Heart left ventricle (tissue), 16 donors: ENCODE data around the gene THAP3. TPM values are rescaled to one million over a fixed set of nuclear protein-coding genes. Genes with fewer than 3 reads are reported as not detected.

Experiments
- ATAC-seq, 4 donors: fragments of 200-7000 bp; cut with Tn5 transposase; one replicate each; pipeline ENCODE4 v1.9.1; 2020 to 2022; ENCODE audit warnings: moderate library complexity in 4 of 4, mild to moderate bottlenecking in 3 of 4, moderate number of reproducible peaks in 1 of 4
- DNase-seq, 5 donors: peaks; one replicate each; pipeline ENCODE4 v3.0.0-alpha.2; 2020
- H3K27ac ChIP-seq, 12 donors: fragments of 200-600 bp; sonication (generic) in 4 of 12; one replicate each; pipeline versions ENCODE4 v1.5.0 to v1.8.0; 2016 to 2022; ENCODE audit warnings: mild to moderate bottlenecking in 2 of 12
- H3K27me3 ChIP-seq, 9 donors: fragments of 200-600 bp; sonication (generic) in 2 of 9; one replicate each; pipeline versions ENCODE4 v1.5.1 to v1.8.0; 2016 to 2022; ENCODE audit warnings: mild to moderate bottlenecking in 3 of 9
- H3K36me3 ChIP-seq, 9 donors: fragments of 200-600 bp; sonication (generic) in 2 of 9; one replicate each; pipeline versions ENCODE4 v1.5.0 to v1.8.0; 2018 to 2022; ENCODE audit warnings: mild to moderate bottlenecking in 2 of 9
- H3K4me1 ChIP-seq, 12 donors: fragments of 200-600 bp; sonication (generic) in 4 of 12; one replicate each; pipeline versions ENCODE4 v1.5.0 to v1.8.0; 2016 to 2022; ENCODE audit warnings: mild to moderate bottlenecking in 3 of 12
- H3K4me3 ChIP-seq, 12 donors: fragments of 200-600 bp; sonication (generic) in 4 of 12; one replicate each; pipeline versions ENCODE4 v1.5.0 to v1.8.0; 2017 to 2022; ENCODE audit warnings: mild to moderate bottlenecking in 9 of 12, moderate library complexity in 4 of 12
- H3K9me3 ChIP-seq, 12 donors: fragments of 200-600 bp; sonication (generic) in 4 of 12; one replicate each; pipeline versions ENCODE4 v1.5.0 to v1.8.0; 2016 to 2022; ENCODE audit warnings: mild to moderate bottlenecking in 1 of 12
- CTCF ChIP-seq, 12 donors: fragments of 200-600 bp; sonication (generic) in 4 of 12; IDR thresholded peaks; one replicate each; pipeline versions ENCODE4 v1.5.0 to v1.8.0; 2018 to 2022; ENCODE audit warnings: antibody characterized with exemption in 12 of 12, mild to moderate bottlenecking in 5 of 12
- POLR2A ChIP-seq, 2 donors: fragments of 450-650 bp; IDR thresholded peaks; one replicate each; pipeline ENCODE4 v1.6.1; 2017; ENCODE audit warnings: antibody characterized with exemption in 2 of 2, mild to moderate bottlenecking in 2 of 2, moderate library complexity in 2 of 2
- WGBS, 4 donors: extraction: QIAGEN DNeasy Blood & Tissue Kit in 2 of 4; methylation state at CpG; one replicate each; pipeline versions ENCODE4 v1.1.5 to v1.1.7; 2013 to 2018; 5-methylcytosine and 5-hydroxymethylcytosine counted together
- intact Hi-C, 10 donors: fragments of 100-400 bp; cut with DNase I; formaldehyde crosslinking; loops; one replicate each; pipeline versions ENCODE4 v1.11.1 to v1.14.2; 2022
- polyA plus RNA-seq, 2 donors: library from polyadenylated mRNA; stranded (reverse); fragments of 200-250 nt; gene quantifications; one replicate each; pipeline ENCODE4 v1.2.3, GENCODE V29; 2013
- total RNA-seq, 9 donors: library from RNA; depleted of rRNA in 2 of 9; stranded (reverse); fragments of >200 nt in 2 of 9; fragmentation: NEBNext Ultra II Directional in 3 of 9; extraction: Animal tissue kit (Norgen Biotek cat#: 25700) in 3 of 9; gene quantifications; one replicate each; pipeline versions ENCODE4 v1.1.0 to v1.2.4, GENCODE V29; 2016 to 2023
- donor health status: ischemic (EF 13 %, LVEDD 7.1; RV severe dilation, severe dysfunction).
- donor health status: healthy with polysubstance abuse.
- donor health status: DM: no; HTN: yes; CAD: no.
- donor health status: DM: no; HTN: no; CAD: no.
- donor health status: ischemic (EF 25% LVEDD 6.9; RV normal size, moderate dysfunction).
- donor health status: ischemic (EF 25% LVEDD 5.7; RV mildly dilated, moderate dysfunction).
- donor health status: healthy.
- donor health status: DM: yes; HTN: yes; CAD: no.
- donor health status: ischemic (EF 35%, LVEDD 5.7; RV mildly dilated, moderate dysfunction).
- donor health status: nonischemic (EF 11% LVEDD 7.7; RV severe dilation, severe dysfunction).
- donor health status: DM: yes; HTN: yes; CAD: no.
- donor health status: PGD.
- donor health status: ischemic (EF 29% LVEDD 5.4; RV normal size, mild dysfunction).
- donor health status: nonischemic (EF 23%, LVEDD 6.1; RV moderate dilation, normal function).

THAP3 gene
- total and polyA plus RNA-seq, 11 donors, result 7.5 to 22.1 (median 14.0) TPM

DNA sequence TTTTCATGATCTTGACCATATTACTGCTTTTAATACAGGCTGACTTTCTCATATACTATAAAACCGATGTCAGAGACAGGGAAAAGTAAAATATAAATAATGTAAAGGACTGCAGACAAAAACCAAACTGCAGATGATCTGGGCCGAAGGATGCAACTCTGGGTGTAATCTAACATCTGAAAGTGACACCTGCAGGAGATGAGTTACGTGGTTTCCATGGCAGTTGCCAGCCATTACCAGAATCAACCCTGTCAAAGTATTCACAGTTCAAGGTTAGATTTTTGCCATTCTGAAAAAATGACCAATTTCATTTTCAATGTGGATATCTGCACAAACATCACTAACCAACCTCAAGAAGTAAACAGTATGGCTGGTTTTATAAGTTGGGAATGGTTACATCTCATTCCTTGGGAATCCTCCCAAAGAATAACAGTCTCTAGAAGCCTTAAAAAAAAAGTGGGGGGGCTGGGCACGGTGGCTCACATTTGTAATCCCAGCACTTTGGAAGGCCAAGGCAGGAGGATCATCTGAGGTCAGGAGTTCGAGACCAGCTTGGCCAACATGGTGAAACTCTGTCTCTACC is 49.2 kb downstream of the THAP3 start:
- H3K9me3 ChIP-seq, result no peaks in the 10 kb centered on the region
- 90 to 94% (median 91%) methylated on average over 5 of the region's 5 CpGs for WGBS, 4 donors
- no peak overlapping the region for H3K4me3 ChIP-seq
- DNase-seq, result no peak
- peaks cover 0 to 31% (median 9%) of the 10 kb centered on the region in 12 donors for H3K4me1 ChIP-seq
- peak overlapping the region in 5 of 12 donors; percentile 4 to 69 (median 53) for H3K27ac ChIP-seq
- TF ChIP-seq POLR2A (IDR thresholded peaks at IDR 0.05) (no peak), CTCF (IDR thresholded peaks at IDR 0.05) (no peak)
- no peak for ATAC-seq
- H3K27me3 ChIP-seq, result no peaks in the 10 kb centered on the region
- intact Hi-C loops, result no loop called here
- H3K36me3 ChIP-seq, result peaks cover 0 to 47% (median 41%) of the 10 kb centered on the region in 9 donors

DNA sequence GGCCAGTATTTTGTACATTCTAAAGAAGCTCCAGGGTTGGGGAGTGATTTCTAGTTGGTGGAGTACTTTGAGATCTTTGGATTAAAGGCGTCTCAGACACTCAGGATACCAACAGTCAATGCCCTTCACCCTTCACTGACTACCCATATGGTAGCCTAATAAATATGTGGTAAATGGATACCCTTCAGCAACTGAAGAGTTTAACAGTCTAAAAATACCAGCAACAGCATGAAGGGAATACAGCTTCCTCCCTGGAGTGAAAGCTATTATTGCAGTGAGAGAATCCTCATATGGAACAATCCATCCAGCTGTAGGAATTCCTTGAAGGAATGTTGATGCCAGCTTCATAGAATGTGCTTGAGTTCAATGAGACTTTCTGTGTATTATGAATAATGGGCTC is 50.1 kb downstream of the THAP3 start:
- peaks cover 0 to 55% (median 49%) of the 10 kb centered on the region in 9 donors for H3K36me3 ChIP-seq
- no peak overlapping the region for H3K4me3 ChIP-seq
- peak overlapping the region in 2 of 12 donors; percentile 8 to 50 for H3K27ac ChIP-seq
- ATAC-seq (no peak), DNase-seq (no peak)
- TF ChIP-seq POLR2A (IDR thresholded peaks at IDR 0.05) (no peak), CTCF (IDR thresholded peaks at IDR 0.05) (no peak)
- no peaks in the 10 kb centered on the region for H3K9me3 ChIP-seq
- H3K4me1 ChIP-seq, result peaks cover 0 to 31% (median 9%) of the 10 kb centered on the region in 12 donors
- 83 to 95% (median 88%) methylated on average over 1 of the region's 1 CpG for WGBS, 4 donors
- no peaks in the 10 kb centered on the region for H3K27me3 ChIP-seq
- intact Hi-C loops, result no loop called here

DNA sequence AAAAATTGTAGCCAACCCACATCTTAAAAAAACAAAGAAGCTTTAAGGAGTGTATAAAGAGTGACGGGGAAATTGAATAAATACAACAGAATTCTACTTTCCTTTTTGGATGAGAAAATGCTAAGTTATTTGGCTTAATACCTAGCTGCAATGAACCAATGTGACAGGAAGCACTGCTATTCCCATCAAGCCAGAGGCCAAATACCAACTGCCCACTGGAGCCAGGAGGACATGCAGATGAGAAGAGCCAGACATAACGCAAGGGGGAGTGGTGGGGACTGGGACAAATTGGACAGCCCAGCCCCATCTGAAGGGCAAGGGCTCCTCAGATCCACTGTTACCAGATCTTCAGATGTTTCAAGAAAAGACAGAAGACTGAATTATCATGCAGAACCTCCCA is 51.3 kb downstream of the THAP3 start:
- intact Hi-C loops, result no loop called here
- H3K27me3 ChIP-seq, result no peaks in the 10 kb centered on the region
- H3K27ac ChIP-seq, result no peak overlapping the region
- H3K36me3 ChIP-seq, result peaks cover 0 to 67% (median 61%) of the 10 kb centered on the region in 9 donors
- DNase-seq (no peak), ATAC-seq (peak in 1 of 4 donors; percentile 27)
- no peaks in the 10 kb centered on the region for H3K9me3 ChIP-seq
- peaks cover 0 to 31% (median 9%) of the 10 kb centered on the region in 12 donors for H3K4me1 ChIP-seq
- 66 to 87% (median 80%) methylated on average over 2 of the region's 2 CpGs for WGBS, 4 donors
- H3K4me3 ChIP-seq, result no peak overlapping the region
- TF ChIP-seq CTCF (IDR thresholded peaks at IDR 0.05), result peak in 1 of 12 donors; percentile 21
- TF ChIP-seq POLR2A (IDR thresholded peaks at IDR 0.05), result no peak

Other genes starting within 250 kb of the THAP3 start
- 10 to 100 TPM in 7 of 9 donors, 1 to 10 TPM in 2; 5.7 to 34.0 (median 12.6) TPM for gene ACOT7, start 231.1 kb upstream of the THAP3 start, total RNA-seq
- gene ACOT7, start 231.1 kb upstream of the THAP3 start, polyA plus RNA-seq, result 10 to 100 TPM in 1 of 2 donors, 1 to 10 TPM in 1; 6.2 to 38.9 TPM
- under 1 TPM in 1 of 9 donors, not detected in 8; 0.14 TPM for gene HES2, start 204.9 kb upstream of the THAP3 start, total RNA-seq
- gene HES2, start 204.9 kb upstream of the THAP3 start, polyA plus RNA-seq, result under 1 TPM; 0.04 to 0.12 TPM
- 1 to 10 TPM in 1 of 9 donors, under 1 TPM in 3, not detected in 5; 0.15 to 1.3 (median 0.42) TPM for gene ESPN, start 200.1 kb upstream of the THAP3 start, total RNA-seq
- gene ESPN, start 200.1 kb upstream of the THAP3 start, polyA plus RNA-seq, result under 1 TPM in 1 of 2 donors, not detected in 1; 0.10 TPM
- gene TNFRSF25, start 158.7 kb upstream of the THAP3 start, total RNA-seq, result 10 to 100 TPM in 3 of 9 donors, 1 to 10 TPM in 6; 5.2 to 11.6 (median 9.3) TPM
- 10 to 100 TPM in 1 of 2 donors, 1 to 10 TPM in 1; 4.7 to 17.5 TPM for gene TNFRSF25, start 158.7 kb upstream of the THAP3 start, polyA plus RNA-seq
- 10 to 100 TPM; 10.8 to 20.2 (median 15.2) TPM for gene PLEKHG5, start 133.2 kb upstream of the THAP3 start, total RNA-seq
- gene PLEKHG5, start 133.2 kb upstream of the THAP3 start, polyA plus RNA-seq, result 10 to 100 TPM in 1 of 2 donors, 1 to 10 TPM in 1; 7.2 to 18.5 TPM
- 10 to 100 TPM; 13.1 to 20.6 (median 16.5) TPM for gene NOL9, start 70.4 kb upstream of the THAP3 start, total RNA-seq
- gene NOL9, start 70.4 kb upstream of the THAP3 start, polyA plus RNA-seq, result 1 to 10 TPM; 5.7 to 5.8 TPM
- not detected for gene TAS1R1, start 69.6 kb upstream of the THAP3 start, total RNA-seq
- gene TAS1R1, start 69.6 kb upstream of the THAP3 start, polyA plus RNA-seq, result not detected
- gene ZBTB48, start 44.9 kb upstream of the THAP3 start, total RNA-seq, result 10 to 100 TPM in 7 of 9 donors, 1 to 10 TPM in 2; 6.4 to 23.1 (median 11.8) TPM
- gene ZBTB48, start 44.9 kb upstream of the THAP3 start, polyA plus RNA-seq, result 10 to 100 TPM; 12.4 to 17.0 TPM
- 100 to 1,000 TPM in 1 of 9 donors, 10 to 100 TPM in 8; 38.7 to 179 (median 65.4) TPM for gene KLHL21, start 22.0 kb upstream of the THAP3 start, total RNA-seq
- 10 to 100 TPM; 28.6 to 47.8 TPM for gene KLHL21, start 22.0 kb upstream of the THAP3 start, polyA plus RNA-seq
- 10 to 100 TPM in 2 of 9 donors, 1 to 10 TPM in 7; 3.5 to 11.2 (median 7.9) TPM for gene PHF13, start 11.1 kb upstream of the THAP3 start, total RNA-seq
- gene PHF13, start 11.1 kb upstream of the THAP3 start, polyA plus RNA-seq, result 1 to 10 TPM; 2.9 to 7.3 TPM
- 10 to 100 TPM; 42.4 to 67.4 (median 61.2) TPM for gene DNAJC11, start 76.9 kb downstream of the THAP3 start, total RNA-seq
- 10 to 100 TPM; 45.1 to 47.8 TPM for gene DNAJC11, start 76.9 kb downstream of the THAP3 start, polyA plus RNA-seq
- gene CAMTA1, start 160.6 kb downstream of the THAP3 start, total RNA-seq, result 100 to 1,000 TPM; 114 to 154 (median 136) TPM
- 100 to 1,000 TPM; 191 to 303 TPM for gene CAMTA1, start 160.6 kb downstream of the THAP3 start, polyA plus RNA-seq